Lung (tissue), 12 donors: ENCODE data around the gene SPTBN1. TPM values are rescaled to one million over a fixed set of nuclear protein-coding genes. Genes with fewer than 3 reads are reported as not detected.

Experiments used
- ATAC-seq: fragments of 200-7000 bp; cut with Tn5 transposase; one replicate; pipeline ENCODE4 v1.9.1; 2020; ENCODE audit warnings: moderate number of reproducible peaks; ENCODE audit not compliant: insufficient read depth, low FRiP score
- DNase-seq, 3 donors: peaks; one replicate each; pipeline ENCODE4 v3.0.0-alpha.2; 2013 to 2017
- H3K27ac ChIP-seq, 2 donors: one replicate each; pipeline ENCODE4 v1.5.1; 2013; ENCODE audit warnings: mild to moderate bottlenecking in 2 of 2, moderate library complexity in 2 of 2, control low read depth in 1 of 2, inconsistent platforms in 1 of 2, low read depth in 1 of 2, low read length in 1 of 2
- H3K27me3 ChIP-seq, 3 donors: one replicate each; pipeline ENCODE4 v1.5.1; 2013; ENCODE audit warnings: low read length in 2 of 3; ENCODE audit not compliant: control insufficient read depth in 3 of 3, insufficient read depth in 3 of 3
- H3K36me3 ChIP-seq, 4 donors: one replicate each; pipeline ENCODE4 v1.5.1; 2013; ENCODE audit warnings: low read length in 4 of 4, mild to moderate bottlenecking in 1 of 4, moderate library complexity in 1 of 4; ENCODE audit not compliant: control insufficient read depth in 4 of 4, insufficient read depth in 4 of 4
- H3K4me1 ChIP-seq, 5 donors: one replicate each; pipeline ENCODE4 v1.5.1; 2013; ENCODE audit warnings: low read length in 5 of 5, mild to moderate bottlenecking in 2 of 5, moderate library complexity in 1 of 5; ENCODE audit not compliant: control insufficient read depth in 5 of 5, insufficient read depth in 5 of 5
- H3K4me3 ChIP-seq: one replicate; pipeline ENCODE4 v1.5.1; 2013; ENCODE audit warnings: mild to moderate bottlenecking, control low read depth, moderate library complexity
- H3K9ac ChIP-seq, 2 donors: one replicate each; pipeline ENCODE4 v1.5.1; 2013; ENCODE audit warnings: low read length in 2 of 2, control low read depth in 1 of 2; ENCODE audit not compliant: insufficient read depth in 1 of 2
- H3K9me3 ChIP-seq, 4 donors: one replicate each; pipeline ENCODE4 v1.5.1; 2013; ENCODE audit warnings: low read length in 3 of 4, mild to moderate bottlenecking in 1 of 4, moderate library complexity in 1 of 4; ENCODE audit not compliant: control insufficient read depth in 4 of 4, insufficient read depth in 3 of 4
- CTCF ChIP-seq: IDR thresholded peaks from 2 replicates; pipeline ENCODE4 v1.5.1; 2012; ENCODE audit warnings: mild to moderate bottlenecking; ENCODE audit errors: control extremely low read depth, extremely low read depth
- whole genome bisulfite sequencing, 2 donors: extraction: QIAGEN DNeasy Blood & Tissue Kit; methylation state at CpG; one replicate each; pipeline ENCODE4 v1.1.7; 2013; 5-methylcytosine and 5-hydroxymethylcytosine counted together
- polyA plus RNA-seq, 2 donors: library from polyadenylated mRNA; stranded (reverse); fragments of 200-250 nt; gene quantifications; one replicate each; pipeline ENCODE4 v1.2.1, GENCODE V29; 2013
- total RNA-seq, 2 donors: library from RNA; depleted of rRNA in 1 of 2; stranded (reverse); fragments of >200 nt in 1 of 2; gene quantifications; one replicate each; pipeline ENCODE4 v1.2.1, GENCODE V29; 2014 to 2021
- donor health status: control.
- donor health status: control.
- donor health status: Bipolar disorder and iron deficiency.
- donor health status: healthy.
- donor health status: DM: yes; HTN: yes; CAD: no.

The SPTBN1 gene
- total and polyA plus RNA-seq, 4 donors: 89.4 to 715 (median 275) TPM

GRCh38 chr2:54446625-54447024 lies 9.5 kb upstream of the SPTBN1 start:
- Histone ChIP-seq H3K36me3 (no peaks in the 10 kb centered on the region), H3K9me3 (no peaks in the 10 kb centered on the region), H3K27me3 (no peaks in the 10 kb centered on the region), H3K27ac (no peak overlapping the region), H3K4me1 (peaks cover 0 to 5% (median 1%) of the 10 kb centered on the region in 5 donors), H3K9ac (no peak overlapping the region), H3K4me3 (no peak overlapping the region)
- no peak for DNase-seq
- no peak for ATAC-seq
- 67 to 85% methylated on average over 2 of the region's 2 CpGs for WGBS, 2 donors
- TF ChIP-seq CTCF: no peak

- ATAC-seq: no peak
- Histone ChIP-seq H3K27ac (peak overlapping the region; percentile 86 to 92), H3K9ac (peak overlapping the region; percentile 88 to 99), H3K4me3 (no peak overlapping the region), H3K27me3 (no peaks in the 10 kb centered on the region), H3K9me3 (peaks cover 0 to 2% (median 0%) of the 10 kb centered on the region in 4 donors), H3K4me1 (peaks cover 0 to 34% (median 4%) of the 10 kb centered on the region in 5 donors), H3K36me3 (peaks cover 0 to 5% (median 0%) of the 10 kb centered on the region in 4 donors)
- DNase-seq: peak in 1 of 3 donors; percentile 54
- 31 to 35% methylated on average over 4 of the region's 4 CpGs for WGBS, 2 donors
- no peak for TF ChIP-seq CTCF
These were observed 1.5 kb upstream of the SPTBN1 start for GRCh38 chr2:54454548-54455130.

GRCh38 chr2:54455131-54455562 lies 980 bp upstream of the SPTBN1 start:
- no peaks in the 10 kb centered on the region for H3K27me3 ChIP-seq
- DNase-seq (peak; percentile 67 to 82 (median 82)), ATAC-seq (no peak)
- H3K9ac ChIP-seq: peak overlapping the region; percentile 88 to 99
- H3K4me1 ChIP-seq: peaks cover 0 to 39% (median 4%) of the 10 kb centered on the region in 5 donors
- H3K36me3 ChIP-seq: peaks cover 0 to 5% (median 0%) of the 10 kb centered on the region in 4 donors
- peak overlapping the region; percentile 64 for H3K4me3 ChIP-seq
- 4 to 6% methylated on average over 20 of the region's 20 CpGs for WGBS, 2 donors
- TF ChIP-seq CTCF: no peak
- peaks cover 0 to 2% (median 0%) of the 10 kb centered on the region in 4 donors for H3K9me3 ChIP-seq
- peak overlapping the region; percentile 86 to 92 for H3K27ac ChIP-seq

- no peak overlapping the region for H3K9ac ChIP-seq
- H3K4me3 ChIP-seq: peak overlapping the region; percentile 81
- 0 to 1% methylated on average over 12 to 30 of the region's 30 CpGs for WGBS, 2 donors
- ATAC-seq: peak; percentile 30
- H3K27me3 ChIP-seq: no peaks in the 10 kb centered on the region
- peaks cover 0 to 12% (median 0%) of the 10 kb centered on the region in 4 donors for H3K36me3 ChIP-seq
- H3K27ac ChIP-seq: peak overlapping the region; percentile 77 to 94
- no peak for DNase-seq
- no peak for TF ChIP-seq CTCF
- peaks cover 0 to 49% (median 4%) of the 10 kb centered on the region in 5 donors for H3K4me1 ChIP-seq
- peaks cover 0 to 2% (median 0%) of the 10 kb centered on the region in 4 donors for H3K9me3 ChIP-seq
These were observed 160 bp downstream of the SPTBN1 start for GRCh38 chr2:54456362-54456611.
